Liver (tissue), 9 donors: ENCODE data around the gene NAA10. TPM values are rescaled to one million over a fixed set of nuclear protein-coding genes. Genes with fewer than 3 reads are reported as not detected.

ENCODE experiments used
- DNase-seq: peaks from one replicate; pipeline ENCODE4 v3.0.0-alpha.2; 2017; ENCODE audit warnings: low spot score
- H3K27ac ChIP-seq, 2 donors: one replicate each; pipeline ENCODE4 v1.7.0; 2013; ENCODE audit warnings: inconsistent platforms in 2 of 2, low read length in 2 of 2, control low read depth in 1 of 2, low read depth in 1 of 2, mild to moderate bottlenecking in 1 of 2
- H3K27me3 ChIP-seq, 4 donors: one replicate each; pipeline versions ENCODE4 v1.6.1 to v1.7.0; 2013; ENCODE audit warnings: low read length in 3 of 4, inconsistent platforms in 1 of 4, mild to moderate bottlenecking in 1 of 4, moderate library complexity in 1 of 4; ENCODE audit not compliant: control insufficient read depth in 4 of 4, insufficient read depth in 4 of 4
- H3K36me3 ChIP-seq, 4 donors: one replicate each; pipeline versions ENCODE4 v1.6.1 to v1.7.0; 2013; ENCODE audit warnings: low read length in 3 of 4, mild to moderate bottlenecking in 3 of 4, low read depth in 1 of 4, moderate library complexity in 1 of 4; ENCODE audit not compliant: control insufficient read depth in 4 of 4, insufficient read depth in 3 of 4
- H3K4me1 ChIP-seq, 4 donors: one replicate each; pipeline versions ENCODE4 v1.6.1 to v1.7.0; 2013; ENCODE audit warnings: low read length in 3 of 4, mild to moderate bottlenecking in 3 of 4, moderate library complexity in 1 of 4; ENCODE audit not compliant: control insufficient read depth in 4 of 4, insufficient read depth in 4 of 4
- H3K4me3 ChIP-seq, 3 donors: one replicate each; pipeline versions ENCODE4 v1.6.1 to v1.7.0; 2013; ENCODE audit warnings: low read length in 3 of 3, control low read depth in 1 of 3, low read depth in 1 of 3, mild to moderate bottlenecking in 1 of 3
- H3K9ac ChIP-seq, 2 donors: one replicate each; pipeline ENCODE4 v1.7.0; 2013; ENCODE audit warnings: low read length in 2 of 2, mild to moderate bottlenecking in 2 of 2, moderate library complexity in 2 of 2, control low read depth in 1 of 2, low read depth in 1 of 2
- H3K9me3 ChIP-seq, 4 donors: one replicate each; pipeline versions ENCODE4 v1.6.1 to v1.7.0; 2013; ENCODE audit warnings: low read length in 3 of 4; ENCODE audit not compliant: control insufficient read depth in 4 of 4
- ATF3 ChIP-seq: IDR thresholded peaks from 2 replicates; pipeline ENCODE4 v1.6.1; 2016; ENCODE audit warnings: antibody characterized with exemption
- CTCF ChIP-seq: fragments of 150-350 bp; IDR thresholded peaks from 2 replicates; pipeline ENCODE4 v1.5.1; 2017; ENCODE audit warnings: improper control_type of control experiment, low read depth, low read length; ENCODE audit not compliant: missing input control
- EGR1 ChIP-seq, 2 donors: IDR thresholded peaks; 2 replicates each; pipeline ENCODE4 v1.6.1; 2016 to 2018; ENCODE audit warnings: antibody characterized with exemption in 2 of 2, low read depth in 2 of 2
- FOXA1 ChIP-seq: IDR thresholded peaks from 2 replicates; pipeline ENCODE4 v1.6.1; 2016; ENCODE audit warnings: antibody characterized with exemption
- FOXA2 ChIP-seq: IDR thresholded peaks from 2 replicates; pipeline ENCODE4 v1.6.1; 2016; ENCODE audit warnings: antibody characterized with exemption
- GABPA ChIP-seq, 2 donors: IDR thresholded peaks in 1 of 2; conservative IDR thresholded peaks in 1 of 2; 2 replicates each; pipeline ENCODE4 v1.6.1; 2016; ENCODE audit warnings: antibody characterized with exemption in 2 of 2, mild to moderate bottlenecking in 1 of 2, moderate library complexity in 1 of 2
- HNF4A ChIP-seq, 2 donors: conservative IDR thresholded peaks; 2 replicates each; pipeline ENCODE4 v1.6.1; 2016; ENCODE audit warnings: antibody characterized with exemption in 2 of 2, mild to moderate bottlenecking in 2 of 2
- HNF4G ChIP-seq: IDR thresholded peaks from 2 replicates; pipeline ENCODE4 v1.6.1; 2016; ENCODE audit warnings: antibody characterized with exemption
- JUND ChIP-seq, 2 donors: IDR thresholded peaks; 2 replicates each; pipeline ENCODE4 v1.6.1; 2016; ENCODE audit warnings: antibody characterized with exemption in 2 of 2
- MAX ChIP-seq: IDR thresholded peaks from 2 replicates; pipeline ENCODE4 v1.6.1; 2016; ENCODE audit warnings: antibody characterized with exemption
- NR2F2 ChIP-seq: IDR thresholded peaks from 2 replicates; pipeline ENCODE4 v1.6.1; 2016; ENCODE audit warnings: antibody characterized with exemption
- RAD21 ChIP-seq, 2 donors: IDR thresholded peaks; 2 replicates each; pipeline ENCODE4 v1.6.1; 2016; ENCODE audit warnings: antibody characterized with exemption in 2 of 2, mild to moderate bottlenecking in 2 of 2
- REST ChIP-seq: IDR thresholded peaks from 2 replicates; pipeline ENCODE4 v1.6.1; 2016; ENCODE audit warnings: antibody characterized with exemption, mild to moderate bottlenecking
- RXRA ChIP-seq, 2 donors: IDR thresholded peaks; 2 replicates each; pipeline ENCODE4 v1.6.1; 2017 to 2018; ENCODE audit warnings: antibody characterized with exemption in 2 of 2, mild to moderate bottlenecking in 1 of 2
- SP1 ChIP-seq: IDR thresholded peaks from 2 replicates; pipeline ENCODE4 v1.6.1; 2018; ENCODE audit warnings: antibody characterized with exemption, mild to moderate bottlenecking
- TAF1 ChIP-seq: conservative IDR thresholded peaks from 2 replicates; pipeline ENCODE4 v1.6.1; 2016; ENCODE audit warnings: antibody characterized with exemption, mild to moderate bottlenecking
- YY1 ChIP-seq: IDR thresholded peaks from 2 replicates; pipeline ENCODE4 v1.6.1; 2016; ENCODE audit warnings: antibody characterized with exemption, mild to moderate bottlenecking
- ZBTB33 ChIP-seq: IDR thresholded peaks from 2 replicates; pipeline ENCODE4 v1.6.1; 2016; ENCODE audit warnings: antibody characterized with exemption
- WGBS: extraction: QIAGEN DNeasy Blood & Tissue Kit; methylation state at CpG from one replicate; pipeline ENCODE4 v1.1.7; 2013; 5-methylcytosine and 5-hydroxymethylcytosine counted together
- polyA plus RNA-seq, 2 donors: library from polyadenylated mRNA; stranded (reverse) in 1 of 2; unstranded in 1 of 2; fragments of 200-250 nt in 1 of 2; fragments of >200 nt in 1 of 2; fragmentation: Nextera tagmentation in 1 of 2; extraction: Ambion mirVana in 1 of 2; gene quantifications; one replicate each; pipeline versions ENCODE4 v1.2.1 to v1.2.3, GENCODE V29; 2013 to 2015
- total RNA-seq, 2 donors: library from RNA; depleted of rRNA; stranded (reverse); fragments of >200 nt; gene quantifications; one replicate each; pipeline ENCODE4 v1.2.3, GENCODE V29; 2014
- donor health status: healthy.
- donor health status: healthy.
- donor health status: healthy.
- donor health status: healthy.
- donor health status: healthy.

The NAA10 gene
- total and polyA plus RNA-seq, 4 donors: 20.5 to 58.8 (median 44.4) TPM

GRCh38 chrX:153939573-153939972 lies 4.7 kb upstream of the NAA10 start:
- no peak for TF ChIP-seq RAD21 (IDR thresholded peaks at IDR 0.05)
- TF ChIP-seq TAF1: no peak
- TF ChIP-seq HNF4G: no peak
- no peak for TF ChIP-seq ATF3
- TF ChIP-seq REST: no peak
- no peak for TF ChIP-seq FOXA2
- no peak for TF ChIP-seq JUND (IDR thresholded peaks at IDR 0.05)
- no peak for TF ChIP-seq FOXA1
- no peak for TF ChIP-seq RXRA (IDR thresholded peaks at IDR 0.05)
- no peak for TF ChIP-seq GABPA (IDR thresholded peaks at IDR 0.05 in 1 of 2, conservative IDR thresholded peaks at IDR 0.05 in 1 of 2)
- TF ChIP-seq NR2F2: no peak
- TF ChIP-seq EGR1 (IDR thresholded peaks at IDR 0.05; ENCODE audit: low read depth in 2 of 2): no peak
- TF ChIP-seq YY1: no peak
- TF ChIP-seq ZBTB33: no peak
- TF ChIP-seq MAX: no peak
- TF ChIP-seq CTCF: no peak
- TF ChIP-seq HNF4A (conservative IDR thresholded peaks at IDR 0.05): no peak
- no peak for TF ChIP-seq SP1
- H3K4me1 ChIP-seq: peaks cover 0 to 7% (median 2%) of the 10 kb centered on the region in 4 donors
- H3K36me3 ChIP-seq: no peaks in the 10 kb centered on the region
- H3K9me3 ChIP-seq: no peaks in the 10 kb centered on the region
- 73% methylated on average over 7 of the region's 7 CpGs for WGBS
- DNase-seq: no peak
- no peak overlapping the region for H3K9ac ChIP-seq
- no peak overlapping the region for H3K4me3 ChIP-seq
- no peak overlapping the region for H3K27ac ChIP-seq
- no peaks in the 10 kb centered on the region for H3K27me3 ChIP-seq
